HepG2 (cell line): ENCODE results near the gene GRAMD1B.

Experiments used
- CREM ChIP-seq, 2 experiments: sonication (generic) in 1 of 2; formaldehyde crosslinking in 1 of 2; IDR thresholded peaks; 2 replicates each; pipeline versions ENCODE4 v1.4.0 to v1.6.1; 2016 to 2020; ENCODE audit warnings: antibody characterized with exemption in 1 of 2, mild to moderate bottlenecking in 1 of 2, missing genetic modification reagents in 1 of 2
- MAX ChIP-seq: IDR thresholded peaks from 2 replicates; pipeline ENCODE4 v1.6.1; 2012; ENCODE audit warnings: inconsistent platforms
- MXI1 ChIP-seq: IDR thresholded peaks from 3 replicates; pipeline ENCODE4 v1.6.1; 2012; ENCODE audit warnings: low read depth, low read length, inconsistent platforms, borderline replicate concordance
- NR1H2 ChIP-seq: sonication (generic); formaldehyde crosslinking; IDR thresholded peaks from 2 replicates; pipeline ENCODE4 v1.8.1; 2022; ENCODE audit warnings: low read depth, missing genetic modification reagents, borderline replicate concordance
- SATB2 ChIP-seq: sonication (generic); formaldehyde crosslinking; IDR thresholded peaks from 2 replicates; pipeline ENCODE4 v1.5.0; 2020; ENCODE audit warnings: missing genetic modification reagents
- SMARCE1 ChIP-seq: fragments of 450-650 bp; IDR thresholded peaks from 2 replicates; pipeline ENCODE4 v1.6.1; 2017; ENCODE audit warnings: borderline replicate concordance
- TCF7L2 ChIP-seq: IDR thresholded peaks from 2 replicates; pipeline ENCODE4 v1.6.1; 2011; ENCODE audit warnings: mild to moderate bottlenecking, low read depth, low read length, moderate library complexity
- ZNF230 ChIP-seq: sonication (generic); formaldehyde crosslinking; IDR thresholded peaks from 2 replicates; pipeline ENCODE4 v1.4.0; 2020; ENCODE audit warnings: mild to moderate bottlenecking, missing genetic modification reagents
- ZNF451 ChIP-seq: sonication (generic); formaldehyde crosslinking; IDR thresholded peaks from 2 replicates; pipeline ENCODE4 v1.5.0; 2020; ENCODE audit warnings: mild to moderate bottlenecking, missing genetic modification reagents
- ZNF549 ChIP-seq: sonication (generic); formaldehyde crosslinking; IDR thresholded peaks from 2 replicates; pipeline ENCODE4 v1.5.0; 2020; ENCODE audit warnings: missing genetic modification reagents
- ZNF749 ChIP-seq: sonication (generic); formaldehyde crosslinking; IDR thresholded peaks from 2 replicates; pipeline ENCODE4 v1.8.0; 2022; ENCODE audit warnings: mild to moderate bottlenecking, missing genetic modification reagents, moderate library complexity, borderline replicate concordance
- ZSCAN30 ChIP-seq: sonication (generic); formaldehyde crosslinking; IDR thresholded peaks from 2 replicates; pipeline ENCODE4 v1.5.0; 2020; ENCODE audit warnings: mild to moderate bottlenecking, missing genetic modification reagents
- TF ChIP-seq, protein P1 (sequence below): sonication (generic); formaldehyde crosslinking; IDR thresholded peaks from 2 replicates; pipeline ENCODE4 v1.5.0; 2020; ENCODE audit warnings: mild to moderate bottlenecking, missing genetic modification reagents, moderate library complexity

DNA sequence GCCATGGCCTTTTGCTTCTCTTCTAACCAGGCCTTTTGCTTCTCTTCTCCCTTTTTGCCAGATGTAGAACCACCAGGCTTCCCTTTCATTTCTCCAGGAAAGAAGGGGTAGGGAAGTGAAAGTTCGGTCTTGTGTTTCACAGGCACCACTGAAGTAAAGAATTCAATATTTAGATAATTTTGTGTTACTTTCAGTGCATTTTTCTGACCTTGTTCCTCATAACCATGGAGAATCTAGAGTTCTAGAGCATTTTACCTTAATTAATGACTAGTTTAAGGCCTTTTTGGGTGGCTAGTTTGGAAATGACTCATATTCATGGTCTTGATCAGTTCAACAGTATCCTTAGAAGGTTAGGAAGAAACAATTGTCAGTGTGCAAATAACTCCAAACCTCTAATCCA lies 22.7 kb downstream of the GRAMD1B start:
- TF ChIP-seq ZNF230 (CRISPR knock-in tag), result no peak
- no peak for TF ChIP-seq MXI1
- TF ChIP-seq SATB2 (CRISPR knock-in tag), result no peak
- TF ChIP-seq ZNF549 (CRISPR knock-in tag), result no peak
- TF ChIP-seq SMARCE1, result no peak
- TF ChIP-seq TCF7L2, result no peak
- TF ChIP-seq, protein P1, sequence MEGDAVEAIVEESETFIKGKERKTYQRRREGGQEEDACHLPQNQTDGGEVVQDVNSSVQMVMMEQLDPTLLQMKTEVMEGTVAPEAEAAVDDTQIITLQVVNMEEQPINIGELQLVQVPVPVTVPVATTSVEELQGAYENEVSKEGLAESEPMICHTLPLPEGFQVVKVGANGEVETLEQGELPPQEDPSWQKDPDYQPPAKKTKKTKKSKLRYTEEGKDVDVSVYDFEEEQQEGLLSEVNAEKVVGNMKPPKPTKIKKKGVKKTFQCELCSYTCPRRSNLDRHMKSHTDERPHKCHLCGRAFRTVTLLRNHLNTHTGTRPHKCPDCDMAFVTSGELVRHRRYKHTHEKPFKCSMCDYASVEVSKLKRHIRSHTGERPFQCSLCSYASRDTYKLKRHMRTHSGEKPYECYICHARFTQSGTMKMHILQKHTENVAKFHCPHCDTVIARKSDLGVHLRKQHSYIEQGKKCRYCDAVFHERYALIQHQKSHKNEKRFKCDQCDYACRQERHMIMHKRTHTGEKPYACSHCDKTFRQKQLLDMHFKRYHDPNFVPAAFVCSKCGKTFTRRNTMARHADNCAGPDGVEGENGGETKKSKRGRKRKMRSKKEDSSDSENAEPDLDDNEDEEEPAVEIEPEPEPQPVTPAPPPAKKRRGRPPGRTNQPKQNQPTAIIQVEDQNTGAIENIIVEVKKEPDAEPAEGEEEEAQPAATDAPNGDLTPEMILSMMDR (CRISPR knock-in tag), result no peak
- TF ChIP-seq ZNF749 (CRISPR knock-in tag), result no peak
- no peak for TF ChIP-seq NR1H2 (CRISPR knock-in tag)
- TF ChIP-seq ZSCAN30 (CRISPR knock-in tag), result no peak
- TF ChIP-seq CREM (IDR thresholded peaks at IDR 0.05), result no peak
- TF ChIP-seq CREM (CRISPR knock-in tag; IDR thresholded peaks at IDR 0.05), result no peak
- TF ChIP-seq ZNF451 (CRISPR knock-in tag), result no peak
- no peak for TF ChIP-seq MAX
